Frontal cortex (tissue), 4 donors: Measurements from ENCODE around the gene PATJ. TPM values are rescaled to one million over a fixed set of nuclear protein-coding genes. Genes with fewer than 3 reads are reported as not detected.
"Not testable (repeated sequence)": the region's sequence is repeated elsewhere in the genome, so short reads cannot be mapped to it uniquely, and the experiment has no call there.

ENCODE experiments used
- DNase-seq, 2 donors: peaks; one replicate each; pipeline ENCODE4 v3.0.0; 2012; ENCODE audit warnings: low spot score in 2 of 2
- FAIRE-seq: peaks from 2 replicates; lab custom pipeline; 2012; peaks lifted over from hg19 to GRCh38; lab: Jason Lieb, UNC
- total RNA-seq: library from RNA; depleted of rRNA; stranded (reverse); fragments of >200 nt; gene quantifications from one replicate; pipeline ENCODE4 v1.2.3, GENCODE V29; 2014
- donor health status: control.
- donor health status: control.
- donor health status: control.

Gene PATJ
- total RNA-seq, 1 donor from 2014 or later = 24.1 TPM

DNA sequence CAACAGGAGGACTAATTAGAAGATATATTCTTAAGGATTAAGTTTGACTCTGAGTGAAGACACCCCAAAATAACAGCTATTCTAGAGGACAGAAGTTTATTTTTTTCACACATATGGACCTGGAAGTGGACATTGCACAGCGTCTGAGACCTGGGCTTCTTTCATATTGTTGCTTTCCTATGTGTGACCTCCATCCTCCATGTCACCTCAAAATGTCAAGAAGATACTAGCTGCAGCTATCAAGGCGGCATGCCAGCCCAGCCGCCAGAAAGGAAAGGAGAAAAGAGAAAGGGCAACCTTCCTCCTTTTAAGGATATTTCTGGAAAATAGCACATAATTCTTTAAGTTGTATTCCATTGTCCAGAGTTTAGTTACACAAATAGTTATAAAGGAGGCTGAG lies 220.4 kb downstream of the PATJ start:
- no peak for DNase-seq

DNA sequence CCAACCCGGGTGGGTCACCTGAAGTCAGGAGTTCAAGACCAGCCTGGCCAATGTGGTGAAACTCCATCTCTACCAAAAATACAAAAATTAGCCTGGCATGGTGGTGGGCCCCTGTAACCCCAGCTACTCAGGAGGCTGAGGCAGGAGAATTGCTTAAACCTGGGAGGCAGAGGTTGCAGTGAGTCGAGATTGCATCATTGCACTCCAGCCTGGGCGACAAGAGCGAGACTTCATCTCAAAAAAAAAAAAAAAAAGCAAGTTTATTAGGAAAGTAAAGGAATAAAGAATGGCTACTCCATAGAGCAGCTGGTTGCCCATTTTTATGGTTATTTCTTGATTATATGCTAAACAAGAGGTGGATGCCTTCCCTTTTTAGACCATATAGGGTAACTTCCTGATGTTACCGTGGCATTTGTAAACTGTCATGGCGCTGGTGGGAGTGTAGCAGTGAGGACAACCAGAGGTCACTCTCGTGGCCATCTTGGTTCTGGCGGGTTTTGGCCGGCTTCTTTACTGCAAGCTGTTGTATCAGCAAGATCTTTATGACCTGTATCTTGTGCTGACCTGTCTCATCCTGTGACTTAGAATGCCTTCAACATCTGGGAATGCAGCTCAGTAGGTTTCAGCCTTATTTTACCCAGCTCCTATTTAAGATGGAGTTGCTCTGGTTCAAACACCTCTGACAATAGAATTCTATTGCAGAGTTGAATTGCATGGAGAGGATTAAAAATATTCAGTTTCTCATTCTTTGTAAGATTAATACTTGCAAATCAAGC lies 224.4 kb downstream of the PATJ start:
- FAIRE-seq, DNase-seq: not testable (repeated sequence)

More for the DNA sequence above, 220.4 kb downstream of the PATJ start:
- FAIRE-seq = no peak

DNA sequence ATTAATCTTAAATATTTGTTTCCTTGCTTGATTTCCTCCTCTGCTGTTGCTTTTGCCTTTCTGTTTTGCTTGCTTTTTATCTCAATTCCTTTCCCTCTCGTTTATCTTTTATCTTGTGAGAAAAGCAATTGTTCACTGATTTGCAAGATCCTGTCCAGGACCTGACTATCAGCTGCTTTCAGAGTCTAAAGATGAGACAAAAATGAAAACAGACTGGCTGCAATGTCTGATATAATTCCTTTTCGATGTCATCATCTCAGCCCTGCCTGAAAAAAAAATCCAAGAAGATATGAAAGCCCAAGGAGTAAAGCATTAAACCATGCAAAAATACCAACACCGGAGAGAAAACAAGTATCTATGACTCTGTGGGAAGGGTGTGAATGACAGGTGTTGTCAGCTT lies 225.5 kb downstream of the PATJ start:
- DNase-seq (no peak), FAIRE-seq (no peak)

DNA sequence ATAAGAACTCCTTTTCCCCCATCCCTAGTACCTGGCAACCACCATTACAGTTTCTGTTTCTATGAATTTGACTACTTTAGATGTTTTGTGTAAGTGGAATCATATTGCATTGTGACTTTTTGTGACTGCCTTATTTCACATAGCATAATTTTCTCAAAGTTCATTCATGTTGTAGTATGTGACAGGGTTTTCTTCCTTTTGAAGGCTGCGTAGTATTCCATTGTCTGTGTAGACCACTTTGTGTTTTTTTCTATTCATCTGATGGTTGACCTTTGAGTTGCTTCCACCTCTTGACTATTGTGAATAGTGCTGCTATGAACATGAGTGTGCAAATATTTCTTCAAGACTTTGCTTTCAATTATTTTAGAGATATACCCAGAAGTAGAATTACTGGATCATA lies 226.6 kb downstream of the PATJ start:
- DNase-seq (no peak), FAIRE-seq (no peak)

DNA sequence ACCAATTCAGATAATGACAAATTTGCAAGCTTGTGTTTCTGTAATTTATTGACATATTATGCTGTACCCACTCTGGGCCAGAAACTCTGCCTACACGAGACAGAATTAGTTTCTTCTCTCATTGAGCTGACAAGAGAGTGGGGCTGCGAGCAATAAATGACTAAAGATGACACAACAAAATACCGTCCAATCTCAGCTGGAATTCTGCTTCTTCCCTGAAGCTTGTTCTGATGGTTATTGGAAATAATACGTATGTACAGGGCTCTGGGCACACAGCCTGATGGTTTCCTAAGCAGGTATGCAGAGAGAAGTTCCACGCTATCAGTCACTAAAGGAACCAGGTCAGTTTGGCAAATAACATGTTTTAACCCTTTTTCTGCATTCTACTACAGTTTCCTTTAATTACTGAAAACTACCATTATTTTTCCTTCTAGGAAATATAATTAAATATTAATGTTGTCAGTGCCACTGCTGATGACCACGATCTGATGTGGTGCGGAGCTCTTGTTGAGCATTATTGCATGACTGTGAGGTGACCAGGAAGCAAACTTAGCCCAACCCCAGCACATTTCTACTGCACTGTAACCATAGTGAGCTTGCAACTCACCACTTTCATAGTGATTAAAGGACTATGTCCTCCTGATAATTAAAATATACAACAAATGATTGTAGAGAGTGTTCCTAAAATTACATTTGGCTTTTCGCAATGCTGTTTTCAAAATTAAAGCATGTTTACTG lies 231.0 kb downstream of the PATJ start:
- DNase-seq (no peak), FAIRE-seq (no peak)

DNA sequence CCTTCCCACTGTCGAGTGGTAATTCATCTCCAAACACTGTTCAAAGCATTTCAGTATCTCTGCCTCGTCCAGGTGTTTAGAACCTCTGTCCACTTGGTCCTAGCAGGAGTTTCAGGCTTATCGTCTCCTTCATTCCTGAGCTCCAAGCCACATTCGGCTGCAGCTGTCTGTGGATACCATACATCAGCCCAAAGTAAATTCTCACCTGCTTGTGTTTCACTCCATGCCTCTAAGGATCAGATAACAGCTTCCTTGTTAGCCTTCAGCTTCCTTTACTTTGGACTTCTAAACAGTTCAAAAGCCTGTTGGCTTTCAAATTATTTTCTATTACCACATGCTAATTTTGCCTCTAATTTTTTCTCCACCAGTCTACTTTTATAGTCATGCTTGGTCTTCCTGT lies 233.4 kb downstream of the PATJ start:
- FAIRE-seq (no peak), DNase-seq (no peak)

DNA sequence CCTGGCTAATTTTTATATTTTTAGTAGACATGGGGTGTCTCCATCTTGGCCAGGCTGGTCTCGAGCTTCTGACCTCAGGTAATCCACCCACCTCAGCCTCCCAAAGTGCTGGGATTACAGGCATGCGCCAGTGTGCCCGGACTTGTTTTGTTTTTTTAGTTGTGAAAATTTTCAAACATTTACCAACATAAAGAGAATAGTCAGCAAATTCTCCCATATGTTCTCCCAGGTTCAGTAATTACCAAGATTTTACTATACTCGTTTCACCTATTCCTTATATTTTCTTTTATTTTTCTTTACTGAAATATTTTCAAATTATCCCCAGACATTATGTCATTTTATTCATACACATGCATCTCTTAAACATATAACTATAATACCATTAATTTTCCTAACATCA lies 234.3 kb downstream of the PATJ start:
- FAIRE-seq = peak; percentile 62
- DNase-seq = no peak

DNA sequence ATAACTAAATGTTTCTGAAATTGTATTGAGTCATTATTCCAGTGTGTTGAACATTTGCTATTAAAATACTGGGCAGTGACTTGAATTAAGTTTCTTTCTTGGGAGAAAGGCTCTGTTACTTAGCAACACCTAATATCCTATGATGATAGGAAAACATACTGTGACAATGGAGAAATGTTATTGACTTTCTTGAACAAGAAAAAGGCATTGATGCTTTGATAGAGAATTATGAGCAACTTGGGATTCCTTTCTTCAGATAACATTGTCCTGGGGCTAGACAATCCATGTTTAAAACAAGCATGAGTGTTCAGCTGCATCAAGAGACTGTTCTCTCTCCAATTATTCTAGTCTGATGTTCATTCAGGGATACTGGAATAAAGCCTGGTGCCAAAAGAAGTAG lies 236.5 kb downstream of the PATJ start:
- DNase-seq (no peak), FAIRE-seq (no peak)

DNA sequence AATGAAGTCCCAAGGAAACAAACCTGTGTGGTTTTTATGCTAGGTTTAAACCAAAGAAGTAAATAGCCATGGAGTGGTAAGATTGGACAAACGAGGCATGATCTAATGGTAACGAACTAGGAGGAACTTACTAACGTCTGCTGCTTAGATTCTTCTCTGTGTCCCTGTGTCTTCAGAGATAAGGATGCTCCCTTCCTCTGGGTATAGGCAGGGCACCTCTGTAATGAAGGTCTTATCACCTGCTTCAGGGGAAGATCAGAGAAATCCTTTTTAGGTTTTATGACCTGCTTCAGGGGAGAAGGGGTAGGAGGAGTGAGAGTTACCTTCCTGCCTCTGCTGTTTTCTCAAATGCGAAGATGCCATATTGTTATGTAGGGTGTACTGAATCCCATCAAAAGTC lies 237.4 kb downstream of the PATJ start:
- no peak for FAIRE-seq
- DNase-seq = no peak

DNA sequence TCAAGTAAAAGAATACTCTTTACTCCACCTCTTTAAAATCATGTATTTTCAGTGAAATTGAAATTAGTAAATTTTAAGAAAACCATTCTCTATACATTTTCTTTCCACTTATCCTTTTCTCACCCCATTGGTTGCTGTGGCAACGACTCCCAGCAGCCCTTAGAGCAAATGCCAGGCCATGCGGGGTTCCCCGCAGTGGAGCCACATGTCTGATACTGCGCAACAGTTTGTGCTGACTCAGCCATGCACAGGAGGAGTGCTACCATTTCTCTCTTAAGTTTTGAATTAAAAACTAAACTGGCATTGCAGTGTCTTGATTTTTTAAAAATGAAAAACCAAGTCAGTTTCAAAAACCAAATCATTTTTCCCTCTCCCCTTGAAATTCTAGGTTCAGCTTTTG lies 238.3 kb downstream of the PATJ start:
- DNase-seq = no peak
- FAIRE-seq = no peak

DNA sequence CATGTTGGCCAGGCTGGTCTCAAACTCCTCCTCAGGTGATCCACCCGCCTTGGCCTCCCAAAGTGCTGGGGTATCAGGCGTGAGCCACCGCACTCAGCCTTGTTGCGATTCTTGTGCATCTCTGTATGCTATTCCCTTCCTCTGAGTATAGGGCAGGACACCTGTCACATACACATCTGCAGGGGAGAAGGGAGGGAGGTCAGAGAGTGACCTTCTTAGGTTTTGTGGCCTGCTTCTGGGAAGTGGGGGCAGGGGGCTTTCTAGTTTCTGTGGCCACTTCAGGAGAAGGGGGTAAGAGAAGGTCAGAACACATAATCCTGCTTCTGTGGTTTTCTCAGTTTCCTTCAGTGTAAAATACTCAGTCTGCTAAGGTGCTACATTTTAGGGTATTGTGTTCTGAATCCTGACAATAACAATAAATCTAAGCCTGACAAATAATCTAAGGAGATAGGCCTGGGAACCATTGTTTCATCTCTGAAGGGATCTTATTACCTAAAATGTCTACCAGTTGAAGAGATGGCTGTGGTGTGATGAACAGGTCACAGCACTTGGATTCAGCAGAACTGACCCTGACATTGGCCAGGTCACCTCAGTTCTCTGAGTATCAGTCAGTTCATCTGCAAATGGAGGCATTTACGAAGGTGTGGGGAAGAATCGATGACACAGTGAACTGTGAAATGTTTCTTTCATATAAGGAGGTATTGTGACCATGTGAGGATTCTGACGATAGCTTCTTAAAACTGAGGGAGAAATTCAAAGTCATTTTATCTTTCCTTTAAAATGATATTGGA lies 239.8 kb downstream of the PATJ start:
- no peak for DNase-seq
- FAIRE-seq = no peak

DNA sequence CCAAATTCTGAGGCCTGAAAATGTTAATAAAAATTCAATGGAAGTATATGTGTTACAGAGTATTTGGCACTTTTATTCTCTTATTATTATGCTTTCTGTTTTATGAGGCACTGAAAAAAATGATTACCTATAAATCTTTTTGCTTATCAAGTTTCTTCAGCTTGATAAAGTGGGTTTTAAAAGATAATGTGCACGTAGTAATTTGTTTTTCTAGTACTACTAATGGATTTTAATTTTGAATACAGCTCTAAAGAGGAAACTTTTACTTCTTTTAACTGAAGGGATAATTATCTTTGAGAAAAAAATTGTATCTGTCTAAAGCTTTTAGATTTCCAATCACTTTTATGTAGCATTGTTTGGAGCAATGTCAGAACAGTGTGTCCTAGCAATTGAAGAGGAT lies 241.0 kb downstream of the PATJ start:
- FAIRE-seq (no peak), DNase-seq (no peak)

DNA sequence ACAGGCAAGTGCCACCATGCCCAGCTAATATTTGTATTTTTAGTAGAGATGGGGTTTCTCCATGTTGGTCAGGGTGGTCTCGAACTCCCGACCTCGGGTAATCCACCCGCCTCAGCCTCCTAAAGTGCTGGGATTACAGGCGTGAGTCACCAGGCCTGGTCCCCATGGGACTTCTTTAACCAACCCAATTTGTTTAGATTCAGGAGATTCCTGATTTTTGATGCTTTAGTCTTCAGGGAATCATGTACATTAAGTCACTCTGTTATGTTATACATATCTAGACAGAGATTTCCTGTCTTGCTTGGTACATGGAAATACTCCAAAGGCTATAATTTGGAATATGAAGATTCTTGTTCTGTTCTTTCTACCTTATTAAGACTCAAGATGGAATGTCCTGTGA lies 250.0 kb downstream of the PATJ start:
- no peak for DNase-seq
- FAIRE-seq = no peak

DNA sequence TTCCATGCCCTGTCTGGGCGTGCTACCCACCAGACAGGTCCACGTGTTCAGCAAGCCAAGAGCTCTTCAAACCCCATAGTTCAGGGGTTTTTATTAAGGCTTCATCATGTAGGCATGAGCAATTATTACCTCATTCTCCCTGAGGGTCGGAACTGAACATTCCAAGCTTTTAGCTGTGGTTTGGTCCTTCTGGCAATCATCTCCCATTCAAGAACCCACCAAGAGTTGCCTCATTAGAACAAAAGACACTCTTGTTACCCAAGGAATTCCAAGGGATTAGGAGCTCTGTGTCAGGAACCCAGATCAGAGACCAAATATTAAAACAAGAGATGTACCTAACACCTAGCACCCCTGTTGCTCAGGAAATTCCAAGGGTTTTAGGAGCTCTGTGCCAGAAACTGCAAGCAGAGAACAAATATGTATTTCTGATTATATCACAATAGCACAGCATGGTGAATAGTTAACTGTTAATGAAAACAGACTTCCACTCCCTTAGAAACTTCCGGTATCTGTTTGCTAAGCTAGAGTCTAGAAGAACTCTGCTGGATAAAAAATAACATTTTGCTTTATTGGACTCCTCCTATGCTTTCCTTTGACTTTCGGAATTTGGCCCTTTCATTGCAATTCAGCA lies 251.2 kb downstream of the PATJ start:
- no peak for FAIRE-seq
- no peak for DNase-seq

DNA sequence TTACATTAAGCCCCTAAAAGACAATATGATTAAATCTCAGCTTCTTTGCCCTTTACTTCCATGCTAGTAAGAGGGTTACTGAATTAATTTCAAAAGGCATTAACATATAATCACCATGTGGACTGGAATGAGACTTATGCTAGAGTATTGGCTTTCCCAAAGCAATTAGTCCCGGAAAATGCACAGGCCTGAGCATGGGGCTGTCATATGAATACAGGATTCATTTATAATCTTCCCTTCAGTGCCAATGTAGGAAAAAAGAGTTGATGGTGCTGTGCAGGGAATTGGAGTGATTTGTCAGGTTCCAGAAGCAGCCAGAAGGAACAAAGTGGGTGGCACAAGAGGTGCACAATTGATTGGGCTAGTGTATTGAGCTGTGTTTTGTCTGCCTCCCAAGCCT lies 253.4 kb downstream of the PATJ start:
- DNase-seq = no peak
- no peak for FAIRE-seq

DNA sequence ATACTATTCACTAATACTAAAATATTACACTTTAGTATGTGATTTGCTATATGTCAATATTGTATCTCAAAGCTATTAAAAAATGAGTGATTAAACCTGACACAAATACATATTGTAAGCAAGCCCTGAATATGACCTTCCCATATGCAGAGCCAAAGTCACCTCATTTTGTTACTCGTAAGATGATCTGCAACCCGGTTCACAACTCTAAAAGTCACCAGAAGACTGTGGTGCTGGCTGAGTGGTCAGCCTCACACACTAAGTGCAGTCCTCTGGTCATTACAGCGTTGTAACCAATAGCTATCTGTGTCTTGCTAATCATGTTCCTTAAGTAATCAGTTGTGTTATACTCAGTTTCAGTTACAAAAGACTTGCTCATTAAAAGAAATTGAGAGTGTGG lies 254.8 kb downstream of the PATJ start:
- FAIRE-seq (no peak), DNase-seq (no peak)

DNA sequence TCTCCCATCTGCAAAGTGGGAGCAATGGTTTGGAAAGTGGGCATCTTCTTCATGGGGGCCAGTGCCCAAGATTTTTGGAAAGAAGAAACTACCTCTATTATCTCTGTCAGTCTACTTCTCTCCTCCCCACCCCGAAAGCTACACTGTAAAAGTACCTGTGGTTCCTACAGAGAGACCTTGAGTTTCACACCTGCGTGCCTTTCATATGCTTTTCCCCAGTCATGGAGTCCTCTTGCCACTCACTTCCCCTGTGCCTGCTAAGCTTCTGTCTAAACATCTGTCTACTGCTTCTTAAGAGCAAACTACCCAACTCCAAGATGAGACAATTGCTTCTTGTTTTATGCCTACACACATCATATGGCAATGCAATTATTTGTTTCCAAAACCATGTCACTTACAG lies 261.5 kb downstream of the PATJ start:
- DNase-seq (no peak), FAIRE-seq (no peak)

DNA sequence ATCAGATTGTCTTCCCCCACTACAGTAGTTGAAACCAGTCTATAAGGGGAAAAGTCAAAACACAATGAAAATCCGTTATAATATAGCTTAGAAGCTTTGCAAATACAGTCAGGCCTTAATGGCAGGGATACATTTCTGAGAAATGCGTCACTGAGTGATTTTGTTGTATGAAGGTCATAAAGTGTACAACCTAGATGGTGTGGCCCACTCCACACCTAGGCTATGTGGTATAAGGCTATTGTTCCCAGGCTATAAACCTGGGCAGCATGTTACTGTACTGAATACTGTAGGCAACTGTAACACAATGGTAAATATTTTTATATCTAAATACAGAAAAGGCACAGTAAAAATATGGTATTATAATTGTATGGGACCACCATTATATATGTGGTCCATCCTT lies 264.4 kb downstream of the PATJ start:
- DNase-seq (no peak), FAIRE-seq (no peak)

DNA sequence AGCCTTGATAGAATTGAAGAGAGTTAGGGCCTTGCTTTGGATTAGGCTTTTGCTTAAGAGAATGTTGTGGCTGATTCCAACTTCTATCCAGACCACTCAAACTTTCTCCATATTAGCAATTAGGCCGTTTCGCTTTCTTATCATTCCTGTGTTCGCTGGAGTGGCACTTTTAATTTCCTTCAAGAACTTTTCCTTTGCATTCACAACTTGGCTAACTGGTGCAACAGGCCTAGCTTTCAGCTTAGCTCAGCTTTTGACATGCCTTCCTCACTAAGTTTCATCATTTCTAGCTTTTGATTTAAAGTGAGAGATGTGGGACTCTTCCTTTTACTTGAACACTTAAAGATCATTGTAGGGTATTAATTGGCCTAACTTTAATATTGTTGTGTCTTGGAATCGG lies 268.7 kb downstream of the PATJ start:
- FAIRE-seq = no peak

DNA sequence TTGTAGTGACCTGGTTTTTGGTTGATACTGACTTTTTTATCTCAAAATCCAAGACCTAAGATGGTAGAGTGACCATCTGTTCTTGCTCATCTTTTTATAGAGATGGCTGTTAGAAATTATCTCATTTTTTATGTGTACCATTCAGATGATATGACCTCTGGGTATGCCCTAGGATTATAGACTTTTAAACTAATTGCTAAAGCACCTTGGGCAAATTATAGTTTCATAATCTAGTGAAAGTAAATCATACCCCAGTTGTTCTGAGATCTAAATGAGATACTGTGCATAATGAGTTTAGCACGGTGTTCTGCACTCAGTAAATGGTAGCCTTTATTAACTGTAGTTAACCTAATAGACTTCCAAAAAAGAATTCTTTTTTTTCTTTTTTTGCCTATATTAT lies 269.8 kb downstream of the PATJ start:
- no peak for FAIRE-seq
- DNase-seq = no peak

More for the DNA sequence above, 268.7 kb downstream of the PATJ start:
- DNase-seq = no peak
